Measurements from ENCODE around the gene DHFR. TPM values are rescaled to one million over a fixed set of nuclear protein-coding genes. Genes with fewer than 3 reads are reported as not detected.
A peak's percentile ranks its signal among the peaks of the same experiment; 100 is the strongest.

The DHFR gene
- total RNA-seq, 2 donors from 2014 or later, result 1.8 to 2.0 TPM

DNA sequence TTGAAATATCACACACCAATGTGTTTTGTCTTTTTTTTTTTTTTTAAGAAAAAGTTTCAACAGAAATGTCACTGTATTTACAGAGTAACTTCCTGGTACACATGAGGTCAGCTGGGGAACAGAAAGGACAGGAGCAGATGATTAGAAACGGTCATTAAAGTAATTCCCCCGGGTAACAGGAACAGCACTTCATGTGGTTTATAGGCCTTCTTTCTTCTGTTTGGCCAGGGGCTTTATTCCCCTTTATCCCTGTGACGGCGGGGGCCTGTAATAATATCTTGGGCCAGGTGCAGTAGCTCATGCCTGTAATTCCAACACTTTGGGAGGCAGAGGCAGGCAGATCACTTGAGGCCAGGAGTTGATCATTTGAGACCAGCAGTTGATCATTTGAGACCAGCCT lies 30.8 kb downstream of the DHFR start:
- WGBS, 2 donors, result 53 to 57% methylated on average over 4 of the region's 4 CpGs
- H3K4me3 ChIP-seq, result no peak overlapping the region
- no peaks in the 10 kb centered on the region for H3K27me3 ChIP-seq
- no peaks in the 10 kb centered on the region for H3K9me3 ChIP-seq
- DNase-seq, result peak in 1 of 4 donors; percentile 23
- intact Hi-C loops (cut with DNase I), result no loop called here
- TF ChIP-seq, protein P1, sequence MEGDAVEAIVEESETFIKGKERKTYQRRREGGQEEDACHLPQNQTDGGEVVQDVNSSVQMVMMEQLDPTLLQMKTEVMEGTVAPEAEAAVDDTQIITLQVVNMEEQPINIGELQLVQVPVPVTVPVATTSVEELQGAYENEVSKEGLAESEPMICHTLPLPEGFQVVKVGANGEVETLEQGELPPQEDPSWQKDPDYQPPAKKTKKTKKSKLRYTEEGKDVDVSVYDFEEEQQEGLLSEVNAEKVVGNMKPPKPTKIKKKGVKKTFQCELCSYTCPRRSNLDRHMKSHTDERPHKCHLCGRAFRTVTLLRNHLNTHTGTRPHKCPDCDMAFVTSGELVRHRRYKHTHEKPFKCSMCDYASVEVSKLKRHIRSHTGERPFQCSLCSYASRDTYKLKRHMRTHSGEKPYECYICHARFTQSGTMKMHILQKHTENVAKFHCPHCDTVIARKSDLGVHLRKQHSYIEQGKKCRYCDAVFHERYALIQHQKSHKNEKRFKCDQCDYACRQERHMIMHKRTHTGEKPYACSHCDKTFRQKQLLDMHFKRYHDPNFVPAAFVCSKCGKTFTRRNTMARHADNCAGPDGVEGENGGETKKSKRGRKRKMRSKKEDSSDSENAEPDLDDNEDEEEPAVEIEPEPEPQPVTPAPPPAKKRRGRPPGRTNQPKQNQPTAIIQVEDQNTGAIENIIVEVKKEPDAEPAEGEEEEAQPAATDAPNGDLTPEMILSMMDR (IDR thresholded peaks at IDR 0.05), result no peak
- no peak for TF ChIP-seq POLR2A (IDR thresholded peaks at IDR 0.05)
- ATAC-seq, result peak; percentile 72
- no peaks in the 10 kb centered on the region for H3K36me3 ChIP-seq (replicated peaks in 1 of 2; ENCODE audit: insufficient read depth in 1 of 2, low read depth in 2 of 2)
- H3K4me1 ChIP-seq, result peaks cover 6% of the 10 kb centered on the region
- peak overlapping the region in 2 of 4 donors; percentile 55 to 67 for H3K27ac ChIP-seq

- WGBS, 2 donors, result 88 to 92% methylated on average over 2 of the region's 2 CpGs
- no peaks in the 10 kb centered on the region for H3K27me3 ChIP-seq
- ATAC-seq, result no peak
These were observed 32.0 kb downstream of the DHFR start for GRCh38 chr5:80622756-80623155.

DNA sequence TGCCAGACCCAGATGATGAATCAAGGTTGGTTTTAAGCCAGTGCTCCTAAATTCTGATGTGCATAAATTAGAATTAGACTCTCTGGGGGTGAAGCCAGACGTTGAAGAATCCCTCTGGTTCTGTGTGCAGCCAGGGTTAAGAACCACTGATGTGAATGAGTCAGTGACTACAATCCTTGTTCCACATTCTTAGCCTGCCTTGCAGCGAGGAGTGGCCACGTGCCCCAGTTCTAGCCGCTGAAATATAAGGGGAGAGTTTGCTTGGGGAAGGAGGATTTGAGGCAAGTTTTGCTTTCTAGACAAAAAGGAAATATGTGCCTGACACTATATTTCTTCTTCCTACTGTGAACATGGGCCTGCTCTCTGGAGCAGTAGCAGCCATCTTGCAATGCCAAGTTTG lies 34.6 kb downstream of the DHFR start:
- Histone ChIP-seq H3K27me3 (no peaks in the 10 kb centered on the region), H3K27ac (no peak overlapping the region), H3K4me3 (no peak overlapping the region), H3K4me1 (peaks cover 6% of the 10 kb centered on the region), H3K36me3 (replicated peaks in 1 of 2; ENCODE audit: insufficient read depth in 1 of 2, low read depth in 2 of 2) (no peaks in the 10 kb centered on the region), H3K9me3 (no peaks in the 10 kb centered on the region)
- ATAC-seq (no peak), DNase-seq (no peak)
- TF ChIP-seq POLR2A (IDR thresholded peaks at IDR 0.05), result no peak
- TF ChIP-seq, protein P1 (IDR thresholded peaks at IDR 0.05), result no peak
- WGBS, 2 donors, result 76 to 89% methylated on average over 4 of the region's 4 CpGs
- intact Hi-C loops (cut with DNase I), result no loop called here

More at GRCh38 chr5:80622756-80623155, 32.0 kb downstream of the DHFR start:
- TF ChIP-seq, protein P1 (IDR thresholded peaks at IDR 0.05), result no peak
- peaks cover 6% of the 10 kb centered on the region for H3K4me1 ChIP-seq
- no peak overlapping the region for H3K27ac ChIP-seq
- H3K9me3 ChIP-seq, result no peaks in the 10 kb centered on the region
- no peaks in the 10 kb centered on the region for H3K36me3 ChIP-seq (replicated peaks in 1 of 2; ENCODE audit: insufficient read depth in 1 of 2, low read depth in 2 of 2)
- intact Hi-C loops (cut with DNase I), result no loop called here
- no peak overlapping the region for H3K4me3 ChIP-seq
- DNase-seq, result no peak

GRCh38 chr5:80619086-80619485 lies 35.7 kb downstream of the DHFR start:
- Histone ChIP-seq H3K27me3 (no peaks in the 10 kb centered on the region), H3K9me3 (no peaks in the 10 kb centered on the region), H3K27ac (no peak overlapping the region), H3K4me1 (peaks cover 2% of the 10 kb centered on the region), H3K4me3 (no peak overlapping the region), H3K36me3 (replicated peaks in 1 of 2; ENCODE audit: insufficient read depth in 1 of 2, low read depth in 2 of 2) (no peaks in the 10 kb centered on the region)
- no peak for TF ChIP-seq POLR2A (IDR thresholded peaks at IDR 0.05)
- TF ChIP-seq, protein P1 (IDR thresholded peaks at IDR 0.05), result no peak
- WGBS, 2 donors, result 91 to 96% methylated on average over 1 of the region's 1 CpG
- intact Hi-C loops (cut with DNase I), result no loop called here
- ATAC-seq, result no peak
- DNase-seq, result no peak

GRCh38 chr5:80618438-80618837 lies 36.3 kb downstream of the DHFR start:
- intact Hi-C loops (cut with DNase I), result no loop called here
- WGBS, 2 donors, result 88 to 93% methylated on average over 4 of the region's 4 CpGs
- Histone ChIP-seq H3K9me3 (no peaks in the 10 kb centered on the region), H3K4me3 (no peak overlapping the region), H3K27ac (no peak overlapping the region), H3K36me3 (replicated peaks in 1 of 2; ENCODE audit: insufficient read depth in 1 of 2, low read depth in 2 of 2) (no peaks in the 10 kb centered on the region), H3K27me3 (no peaks in the 10 kb centered on the region), H3K4me1 (no peaks in the 10 kb centered on the region)
- TF ChIP-seq, protein P1 (IDR thresholded peaks at IDR 0.05), result no peak
- TF ChIP-seq POLR2A (IDR thresholded peaks at IDR 0.05), result no peak
- no peak for DNase-seq
- no peak for ATAC-seq

Data from body of pancreas (tissue), 4 donors.